A549 (cell line): ENCODE measurements around the gene SETD3. TPM values are rescaled to one million over a fixed set of nuclear protein-coding genes. Genes with fewer than 3 reads are reported as not detected.

ENCODE experiments used
- ATAC-seq, 2 experiments: fragments of 200-7000 bp in 1 of 2; fragments of >200 bp in 1 of 2; cut with Nextera tagmentation in 1 of 2; cut with Tn5 transposase in 1 of 2; 3 replicates each; pipeline versions ENCODE4 v1.8.0 to v1.9.1; 2018 to 2020; ENCODE audit warnings: mild to moderate bottlenecking in 1 of 2, moderate library complexity in 1 of 2
- CTCF ChIA-PET: fragments of 300-600 bp; sonication (Branson Sonifier 250); formaldehyde crosslinking; extraction: SDS; loops from one replicate; lab custom pipeline; 2021; ENCODE audit warnings: antibody characterized with exemption, inconsistent platforms; lab: Yijun Ruan, JAX
- POLR2A ChIA-PET: fragments of 350-600 bp; formaldehyde crosslinking; extraction: SDS; loops from one replicate; lab custom pipeline; 2021; ENCODE audit warnings: antibody characterized with exemption, inconsistent platforms; lab: Yijun Ruan, JAX
- DNase-seq, 2 experiments: peaks; one replicate each; pipeline versions ENCODE4 v3.0.0 to v3.0.0-alpha.2; 2011 to 2016; ENCODE audit warnings: low read depth in 1 of 2, low spot score in 1 of 2
- FAIRE-seq: peaks from 2 replicates; lab custom pipeline; 2011; peaks lifted over from hg19 to GRCh38; lab: Jason Lieb, UNC
- H3K27ac ChIP-seq, 2 experiments: fragments of >200 bp; sonication (Bioruptor Twin); formaldehyde crosslinking; 3 replicates each; pipeline ENCODE4 v1.5.1; 2016 to 2017
- H3K4me1 ChIP-seq: fragments of >200 bp; sonication (Bioruptor Twin); formaldehyde crosslinking; 3 replicates; pipeline ENCODE4 v1.6.1; 2016
- H3K4me2 ChIP-seq: fragments of >200 bp; sonication (Bioruptor Twin); formaldehyde crosslinking; 3 replicates; pipeline ENCODE4 v1.6.1; 2016
- H3K4me3 ChIP-seq: fragments of >200 bp; sonication (Bioruptor Twin); formaldehyde crosslinking; 3 replicates; pipeline ENCODE4 v1.5.1; 2016
- H3K9me3 ChIP-seq: fragments of >200 bp; sonication (Bioruptor Twin); formaldehyde crosslinking; 3 replicates; pipeline ENCODE4 v1.6.1; 2016
- CBX2 ChIP-seq: fragments of 200-600 bp; sonication (generic); IDR thresholded peaks from 2 replicates; pipeline ENCODE4 v1.6.1; 2016; ENCODE audit warnings: low read depth, mild to moderate bottlenecking, borderline replicate concordance
- CBX8 ChIP-seq: fragments of 200-600 bp; sonication (generic); IDR thresholded peaks from 2 replicates; pipeline ENCODE4 v1.6.1; 2016
- CEBPB ChIP-seq, 2 experiments: fragments of >200 bp in 1 of 2; sonication (Bioruptor Twin) in 1 of 2; formaldehyde crosslinking in 1 of 2; IDR thresholded peaks; 2 replicates each; pipeline ENCODE4 v1.6.1; 2012 to 2016
- CHD2 ChIP-seq: fragments of 150-350 bp; IDR thresholded peaks from 2 replicates; pipeline ENCODE4 v1.6.1; 2014; ENCODE audit warnings: low read length; ENCODE audit not compliant: partially characterized antibody
- CHD4 ChIP-seq: fragments of 200-600 bp; sonication (generic); IDR thresholded peaks from 2 replicates; pipeline ENCODE4 v1.6.1; 2016; ENCODE audit warnings: antibody characterized with exemption, mild to moderate bottlenecking, borderline replicate concordance
- EHF ChIP-seq: fragments of 250-450 bp; sonication (Bioruptor Pico); IDR thresholded peaks from 2 replicates; pipeline ENCODE4 v1.5.0; 2020; ENCODE audit warnings: mild to moderate bottlenecking
- EHMT2 ChIP-seq: fragments of 200-600 bp; sonication (generic); IDR thresholded peaks from 2 replicates; pipeline ENCODE4 v1.6.1; 2016; ENCODE audit warnings: antibody characterized with exemption, low read depth, mild to moderate bottlenecking, moderate library complexity
- EP300 ChIP-seq, 2 experiments: fragments of >200 bp; sonication (Bioruptor Twin); formaldehyde crosslinking; IDR thresholded peaks; 2 replicates in 1 of 2; 3 replicates in 1 of 2; pipeline ENCODE4 v1.6.1; 2016 to 2017
- ESRRA ChIP-seq: fragments of 150-350 bp; IDR thresholded peaks from 2 replicates; pipeline ENCODE4 v1.6.1; 2014; ENCODE audit warnings: mild to moderate bottlenecking, low read length, borderline replicate concordance
- FOXS1 ChIP-seq: fragments of 250-450 bp; sonication (Bioruptor Pico); IDR thresholded peaks from 2 replicates; pipeline ENCODE4 v1.5.0; 2020; ENCODE audit warnings: mild to moderate bottlenecking, moderate library complexity
- HDAC2 ChIP-seq: fragments of 200-600 bp; sonication (generic); IDR thresholded peaks from 2 replicates; pipeline ENCODE4 v1.6.1; 2016
- HOXA7 ChIP-seq: fragments of 250-450 bp; sonication (Bioruptor Pico); IDR thresholded peaks from 2 replicates; pipeline ENCODE4 v1.5.0; 2020; ENCODE audit warnings: mild to moderate bottlenecking, moderate library complexity
- JUNB ChIP-seq: fragments of >200 bp; sonication (Bioruptor Twin); formaldehyde crosslinking; IDR thresholded peaks from 2 replicates; pipeline ENCODE4 v1.6.1; 2016
- KDM5A ChIP-seq: fragments of 200-600 bp; sonication (generic); IDR thresholded peaks from 2 replicates; pipeline ENCODE4 v1.6.1; 2016; ENCODE audit warnings: antibody characterized with exemption, mild to moderate bottlenecking
- MAFK ChIP-seq: fragments of 450-650 bp; IDR thresholded peaks from 2 replicates; pipeline ENCODE4 v1.6.1; 2014; ENCODE audit not compliant: partially characterized antibody
- MAZ ChIP-seq: fragments of 150-350 bp; IDR thresholded peaks from 2 replicates; pipeline ENCODE4 v1.6.1; 2014; ENCODE audit warnings: antibody characterized with exemption, low read depth, low read length, borderline replicate concordance
- MYC ChIP-seq: IDR thresholded peaks from 2 replicates; pipeline ENCODE4 v1.6.1; 2012; ENCODE audit warnings: mild to moderate bottlenecking, inconsistent platforms, low read length, improper control_type of control experiment, borderline replicate concordance
- NR3C1 ChIP-seq: fragments of >200 bp; sonication (Bioruptor Twin); formaldehyde crosslinking; IDR thresholded peaks from 3 replicates; pipeline ENCODE4 v1.6.1; 2017
- PBX3 ChIP-seq: IDR thresholded peaks from 2 replicates; pipeline ENCODE4 v1.6.1; 2012
- POLR2A ChIP-seq: IDR thresholded peaks from 2 replicates; pipeline ENCODE4 v1.6.1; 2012; ENCODE audit warnings: mild to moderate bottlenecking, low read length
- RAD21 ChIP-seq, 2 experiments: fragments of >200 bp in 1 of 2; sonication (Bioruptor Twin) in 1 of 2; formaldehyde crosslinking in 1 of 2; IDR thresholded peaks in 1 of 2; conservative IDR thresholded peaks in 1 of 2; 2 replicates in 1 of 2; 3 replicates in 1 of 2; pipeline ENCODE4 v1.6.1; 2012 to 2018; ENCODE audit warnings: inconsistent platforms in 1 of 2
- RARB ChIP-seq: fragments of 250-450 bp; sonication (Bioruptor Pico); IDR thresholded peaks from 2 replicates; pipeline ENCODE4 v1.8.0; 2021; ENCODE audit warnings: mild to moderate bottlenecking, moderate library complexity
- RCOR1 ChIP-seq: fragments of 150-350 bp; IDR thresholded peaks from 2 replicates; pipeline ENCODE4 v1.6.1; 2014; ENCODE audit warnings: antibody characterized with exemption, low read length, low read depth
- RNF2 ChIP-seq: fragments of 200-600 bp; sonication (generic); IDR thresholded peaks from 2 replicates; pipeline ENCODE4 v1.6.1; 2016; ENCODE audit warnings: low read depth, mild to moderate bottlenecking, antibody characterized with exemption, moderate library complexity, borderline replicate concordance
- SMC3 ChIP-seq: fragments of >200 bp; sonication (Bioruptor Twin); formaldehyde crosslinking; IDR thresholded peaks from 3 replicates; pipeline ENCODE4 v1.6.1; 2018; ENCODE audit warnings: inconsistent platforms
- SREBF2 ChIP-seq: fragments of 450-650 bp; IDR thresholded peaks from 2 replicates; pipeline ENCODE4 v1.6.1; 2014; ENCODE audit warnings: mild to moderate bottlenecking, moderate library complexity
- TP53 ChIP-seq: fragments of 250-450 bp; sonication (Bioruptor Pico); IDR thresholded peaks from 2 replicates; pipeline ENCODE4 v1.5.0; 2021; ENCODE audit warnings: mild to moderate bottlenecking, moderate library complexity
- USF2 ChIP-seq: fragments of 450-650 bp; IDR thresholded peaks from 2 replicates; pipeline ENCODE4 v1.6.1; 2014; ENCODE audit warnings: antibody characterized with exemption
- WGBS: methylation state at CpG from one replicate; pipeline ENCODE4 v1.1.6; 2017; ENCODE audit errors: missing lambda C conversion rate; 5-methylcytosine and 5-hydroxymethylcytosine counted together
- polyA plus RNA-seq, 4 experiments: library from polyadenylated mRNA; depleted of rRNA in 3 of 4; stranded (reverse); fragments of >200 nt; fragmentation: RNase III in 1 of 4; extraction: RNeasy Plus Mini Kit Qiagen cat#74134 plus additional on column Dnase treatment in 1 of 4; gene quantifications; 2 replicates in 3 of 4; 3 replicates in 1 of 4; pipeline ENCODE4 v1.2.3, GENCODE V29; 2011 to 2017
- TF ChIP-seq, protein P1 (sequence below): fragments of 150-350 bp; IDR thresholded peaks from 2 replicates; pipeline ENCODE4 v1.6.1; 2014; ENCODE audit warnings: low read depth, mild to moderate bottlenecking, low read length
- TF ChIP-seq, protein P2 (sequence below): fragments of >200 bp; sonication (Bioruptor Twin); formaldehyde crosslinking; IDR thresholded peaks from 3 replicates; pipeline ENCODE4 v1.6.1; 2016

Gene SETD3
- polyA plus RNA-seq, 2 of the 4 experiments (the other 2 are of a cell fraction) = 43.1 to 59.7 TPM

GRCh38 chr14:99478128-99478527, 2.5 kb downstream of the SETD3 start:
- CTCF ChIA-PET = no interaction called here
- no peaks in the 10 kb centered on the region for H3K9me3 ChIP-seq
- DNase-seq = no peak
- peaks cover 25% of the 10 kb centered on the region for H3K4me1 ChIP-seq
- H3K4me3 ChIP-seq = no peak overlapping the region
- 80% methylated on average over 4 of the region's 4 CpGs for WGBS
- peak overlapping the region; percentile 83; the same call in 1 of the 3 replicates for H3K4me2 ChIP-seq
- TF ChIP-seq RARB (CRISPR knock-in tag) (no peak), SREBF2 (no peak), TP53 (CRISPR knock-in tag) (no peak), CBX2 (no peak), RNF2 (no peak), FOXS1 (CRISPR knock-in tag) (no peak), EHF (CRISPR knock-in tag) (no peak), POLR2A (no peak), HOXA7 (no peak), RCOR1 (no peak), JUNB (no peak), EHMT2 (no peak), USF2 (no peak), CHD4 (no peak), MYC (no peak)
- TF ChIP-seq, protein P1, sequence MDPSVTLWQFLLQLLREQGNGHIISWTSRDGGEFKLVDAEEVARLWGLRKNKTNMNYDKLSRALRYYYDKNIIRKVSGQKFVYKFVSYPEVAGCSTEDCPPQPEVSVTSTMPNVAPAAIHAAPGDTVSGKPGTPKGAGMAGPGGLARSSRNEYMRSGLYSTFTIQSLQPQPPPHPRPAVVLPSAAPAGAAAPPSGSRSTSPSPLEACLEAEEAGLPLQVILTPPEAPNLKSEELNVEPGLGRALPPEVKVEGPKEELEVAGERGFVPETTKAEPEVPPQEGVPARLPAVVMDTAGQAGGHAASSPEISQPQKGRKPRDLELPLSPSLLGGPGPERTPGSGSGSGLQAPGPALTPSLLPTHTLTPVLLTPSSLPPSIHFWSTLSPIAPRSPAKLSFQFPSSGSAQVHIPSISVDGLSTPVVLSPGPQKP = no peak
- ATAC-seq = no peak
- no peak for FAIRE-seq
- POLR2A ChIA-PET = no interaction called here
- no peak overlapping the region for H3K27ac ChIP-seq

DNA sequence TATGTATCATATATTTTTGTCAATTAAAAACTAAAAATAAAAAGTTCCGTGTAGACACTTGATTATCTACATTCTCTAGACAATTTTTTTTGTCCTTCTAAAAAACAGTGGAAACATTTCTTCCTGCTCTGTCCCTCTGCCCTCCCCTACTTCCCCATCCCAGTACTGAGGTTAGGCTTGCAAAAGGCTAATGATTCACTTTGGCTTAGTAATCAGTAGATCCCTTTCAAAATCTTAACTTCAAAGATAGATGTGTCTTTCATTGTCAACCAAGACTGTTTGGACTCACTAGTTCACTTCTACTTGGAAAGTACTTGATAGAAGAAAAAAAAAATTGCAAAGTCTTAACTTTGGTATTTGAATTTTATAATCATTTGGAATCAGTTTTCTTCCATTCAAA, 3.8 kb downstream of the SETD3 start:
- Histone ChIP-seq H3K4me3 (no peak overlapping the region), H3K4me2 (no peak overlapping the region), H3K9me3 (no peaks in the 10 kb centered on the region), H3K4me1 (peaks cover 17% of the 10 kb centered on the region), H3K27ac (no peak overlapping the region)
- TF ChIP-seq HOXA7 (no peak), JUNB (no peak), CHD2 (no peak), PBX3 (no peak), RAD21 (conservative IDR thresholded peaks at IDR 0.05 in 1 of 2, IDR thresholded peaks at IDR 0.05 in 1 of 2) (no peak), EHMT2 (no peak), FOXS1 (CRISPR knock-in tag) (no peak), CBX8 (no peak), EHF (CRISPR knock-in tag) (no peak), HDAC2 (no peak), MAFK (no peak), MAZ (no peak), NR3C1 (no peak), KDM5A (no peak), CEBPB (IDR thresholded peaks at IDR 0.05) (no peak), ESRRA (no peak), SMC3 (no peak), EP300 (IDR thresholded peaks at IDR 0.05) (no peak), SREBF2 (no peak)
- TF ChIP-seq, protein P2, sequence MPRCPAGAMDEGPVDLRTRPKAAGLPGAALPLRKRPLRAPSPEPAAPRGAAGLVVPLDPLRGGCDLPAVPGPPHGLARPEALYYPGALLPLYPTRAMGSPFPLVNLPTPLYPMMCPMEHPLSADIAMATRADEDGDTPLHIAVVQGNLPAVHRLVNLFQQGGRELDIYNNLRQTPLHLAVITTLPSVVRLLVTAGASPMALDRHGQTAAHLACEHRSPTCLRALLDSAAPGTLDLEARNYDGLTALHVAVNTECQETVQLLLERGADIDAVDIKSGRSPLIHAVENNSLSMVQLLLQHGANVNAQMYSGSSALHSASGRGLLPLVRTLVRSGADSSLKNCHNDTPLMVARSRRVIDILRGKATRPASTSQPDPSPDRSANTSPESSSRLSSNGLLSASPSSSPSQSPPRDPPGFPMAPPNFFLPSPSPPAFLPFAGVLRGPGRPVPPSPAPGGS = no peak
- ATAC-seq = no peak
- ChIA-PET POLR2A (no interaction called here), CTCF (no interaction called here)
- FAIRE-seq = no peak
- no peak for DNase-seq
- WGBS = 82% methylated on average over 1 of the region's 1 CpG
